ENCODE data around the gene SPARC. TPM values are rescaled to one million over a fixed set of nuclear protein-coding genes. Genes with fewer than 3 reads are reported as not detected.

The SPARC gene
- total RNA-seq, 1 donor from 2014 or later = 158 TPM

- Mint-ChIP-seq H3K4me3 (no peak overlapping the region), H3K9me3 (no peaks in the 10 kb centered on the region), H3K27ac (no peak overlapping the region), H3K27me3 (ENCODE audit: insufficient read depth, low read depth) (no peaks in the 10 kb centered on the region), H3K36me3 (peaks cover 46% of the 10 kb centered on the region), H3K4me1 (peaks cover 19% of the 10 kb centered on the region)
- no peak overlapping the region for H3K4me3 ChIP-seq
- H3K9me3 ChIP-seq (ENCODE audit: low read depth) = no peaks in the 10 kb centered on the region
- H3K9ac ChIP-seq = no peak overlapping the region
- H3K36me3 ChIP-seq = no peaks in the 10 kb centered on the region
- no peaks in the 10 kb centered on the region for H3K27me3 ChIP-seq
- peaks cover 23% of the 10 kb centered on the region for H3K4me1 ChIP-seq
- H3K4me2 ChIP-seq = no peak overlapping the region
- no peak overlapping the region for H3K27ac ChIP-seq
- no peaks in the 10 kb centered on the region for H3F3A ChIP-seq (ENCODE audit: low read depth)
- no peak for DNase-seq (ENCODE audit: low spot score)
- TF ChIP-seq CTCF (IDR thresholded peaks at IDR 0.05) (no peak), EZH2phosphoT487 (IDR thresholded peaks at IDR 0.05) (no peak), EZH2 (IDR thresholded peaks at IDR 0.05) (no peak)
- H2AFZ ChIP-seq (replicated peaks) = no peak overlapping the region
- no peaks in the 10 kb centered on the region for H3K79me2 ChIP-seq (ENCODE audit: low read depth)
- H4K20me1 ChIP-seq (ENCODE audit: low read depth) = no peaks in the 10 kb centered on the region
Observed at GRCh38 chr5:151672516-151672915, 14.2 kb downstream of the SPARC start.

- Histone ChIP-seq H3K9ac (no peak overlapping the region), H3K4me1 (peaks cover 17% of the 10 kb centered on the region), H2AFZ (replicated peaks) (no peak overlapping the region), H3K4me2 (no peak overlapping the region), H3K9me3 (ENCODE audit: low read depth) (no peaks in the 10 kb centered on the region), H3K4me3 (no peak overlapping the region), H3F3A (ENCODE audit: low read depth) (no peaks in the 10 kb centered on the region), H3K27ac (no peak overlapping the region), H4K20me1 (ENCODE audit: low read depth) (no peaks in the 10 kb centered on the region), H3K79me2 (ENCODE audit: low read depth) (no peaks in the 10 kb centered on the region), H3K27me3 (no peaks in the 10 kb centered on the region), H3K36me3 (no peaks in the 10 kb centered on the region)
- no peaks in the 10 kb centered on the region for H3K27me3 Mint-ChIP-seq (ENCODE audit: insufficient read depth, low read depth)
- H3K4me1 Mint-ChIP-seq = peaks cover 14% of the 10 kb centered on the region
- H3K27ac Mint-ChIP-seq = no peak overlapping the region
- no peak for DNase-seq (ENCODE audit: low spot score)
- TF ChIP-seq CTCF (IDR thresholded peaks at IDR 0.05) = no peak
- TF ChIP-seq EZH2 (IDR thresholded peaks at IDR 0.05) = no peak
- TF ChIP-seq EZH2phosphoT487 (IDR thresholded peaks at IDR 0.05) = no peak
- H3K4me3 Mint-ChIP-seq = no peak overlapping the region
- H3K9me3 Mint-ChIP-seq = no peaks in the 10 kb centered on the region
- H3K36me3 Mint-ChIP-seq = peaks cover 42% of the 10 kb centered on the region
Observed at GRCh38 chr5:151671950-151672349, 14.8 kb downstream of the SPARC start.

- TF ChIP-seq EZH2phosphoT487 (IDR thresholded peaks at IDR 0.05) (no peak), EZH2 (IDR thresholded peaks at IDR 0.05) (no peak), CTCF (IDR thresholded peaks at IDR 0.05) (no peak)
- DNase-seq (ENCODE audit: low spot score) = no peak
- no peaks in the 10 kb centered on the region for H3K79me2 ChIP-seq (ENCODE audit: low read depth)
- no peak overlapping the region for H3K4me2 ChIP-seq
- no peaks in the 10 kb centered on the region for H3K27me3 ChIP-seq
- H3K27ac ChIP-seq = no peak overlapping the region
- H3K9me3 ChIP-seq (ENCODE audit: low read depth) = no peaks in the 10 kb centered on the region
- no peak overlapping the region for H3K4me3 ChIP-seq
- H3K4me3 Mint-ChIP-seq = no peak overlapping the region
- peaks cover 40% of the 10 kb centered on the region for H3K36me3 Mint-ChIP-seq
- H3K36me3 ChIP-seq = no peaks in the 10 kb centered on the region
- no peaks in the 10 kb centered on the region for H3K9me3 Mint-ChIP-seq
- H3K9ac ChIP-seq = no peak overlapping the region
- H3K27me3 Mint-ChIP-seq (ENCODE audit: insufficient read depth, low read depth) = no peaks in the 10 kb centered on the region
- no peak overlapping the region for H2AFZ ChIP-seq (replicated peaks)
- no peak overlapping the region for H3K27ac Mint-ChIP-seq
- no peaks in the 10 kb centered on the region for H3F3A ChIP-seq (ENCODE audit: low read depth)
- peaks cover 9% of the 10 kb centered on the region for H3K4me1 ChIP-seq
- H3K4me1 Mint-ChIP-seq = peaks cover 6% of the 10 kb centered on the region
- no peaks in the 10 kb centered on the region for H4K20me1 ChIP-seq (ENCODE audit: low read depth)
Observed at GRCh38 chr5:151670953-151671636, 15.6 kb downstream of the SPARC start.
